GM23338 (cell line): ENCODE measurements around the gene WDR70.

Experiments
- CTCF ChIP-seq, 2 experiments: fragments of 200-600 bp in 1 of 2; sonication (generic) in 1 of 2; conservative IDR thresholded peaks; 2 replicates each; pipeline versions ENCODE4 v1.5.1 to v1.6.1; 2016 to 2017; ENCODE audit warnings: antibody characterized with exemption in 2 of 2, low read depth in 2 of 2, mild to moderate bottlenecking in 2 of 2, moderate library complexity in 1 of 2
- EZH2 ChIP-seq: fragments of 200-600 bp; sonication (generic); IDR thresholded peaks from one replicate; pipeline ENCODE4 v1.8.0; 2017; ENCODE audit warnings: antibody characterized with exemption, mild to moderate bottlenecking, low read depth; ENCODE audit not compliant: unreplicated experiment
- EZH2phosphoT487 ChIP-seq: fragments of 200-600 bp; sonication (generic); IDR thresholded peaks from one replicate; pipeline ENCODE4 v1.8.1; 2018; ENCODE audit warnings: antibody characterized with exemption; ENCODE audit not compliant: unreplicated experiment
- JUNB ChIP-seq: IDR thresholded peaks from one replicate; pipeline ENCODE4 v1.6.1; 2016; ENCODE audit warnings: antibody characterized with exemption; ENCODE audit not compliant: unreplicated experiment
- NANOG ChIP-seq: IDR thresholded peaks from 2 replicates; pipeline ENCODE4 v1.6.1; 2016; ENCODE audit warnings: antibody characterized with exemption, borderline replicate concordance
- POLR2AphosphoS5 ChIP-seq: IDR thresholded peaks from 2 replicates; pipeline ENCODE4 v1.6.1; 2016; ENCODE audit warnings: antibody characterized with exemption, low read depth
- REST ChIP-seq: IDR thresholded peaks from one replicate; pipeline ENCODE4 v1.6.1; 2018; ENCODE audit warnings: antibody characterized with exemption; ENCODE audit not compliant: unreplicated experiment
- ZNF114 ChIP-seq: fragments of 250-450 bp; sonication (Bioruptor Pico); IDR thresholded peaks from 2 replicates; pipeline ENCODE4 v1.5.0; 2020; ENCODE audit warnings: mild to moderate bottlenecking, moderate library complexity

- TF ChIP-seq CTCF (conservative IDR thresholded peaks at IDR 0.05; ENCODE audit: low read depth in 2 of 2), result no peak
- TF ChIP-seq JUNB, result no peak
- TF ChIP-seq EZH2phosphoT487, result no peak
- no peak for TF ChIP-seq POLR2AphosphoS5
- no peak for TF ChIP-seq EZH2
- TF ChIP-seq REST, result no peak
- TF ChIP-seq NANOG, result no peak
- TF ChIP-seq ZNF114 (CRISPR knock-in tag), result no peak
Observed at GRCh38 chr5:37772255-37772654, 393.1 kb downstream of the WDR70 start.
